Heart left ventricle (tissue), 16 donors: ENCODE data around the gene CD8B. TPM values are rescaled to one million over a fixed set of nuclear protein-coding genes. Genes with fewer than 3 reads are reported as not detected.

Experiments
- ATAC-seq, 4 donors: fragments of 200-7000 bp; cut with Tn5 transposase; one replicate each; pipeline ENCODE4 v1.9.1; 2020 to 2022; ENCODE audit warnings: moderate library complexity in 4 of 4, mild to moderate bottlenecking in 3 of 4, moderate number of reproducible peaks in 1 of 4
- DNase-seq, 5 donors: peaks; one replicate each; pipeline ENCODE4 v3.0.0-alpha.2; 2020
- H3K27ac ChIP-seq, 12 donors: fragments of 200-600 bp; sonication (generic) in 4 of 12; one replicate each; pipeline versions ENCODE4 v1.5.0 to v1.8.0; 2016 to 2022; ENCODE audit warnings: mild to moderate bottlenecking in 2 of 12
- H3K27me3 ChIP-seq, 9 donors: fragments of 200-600 bp; sonication (generic) in 2 of 9; one replicate each; pipeline versions ENCODE4 v1.5.1 to v1.8.0; 2016 to 2022; ENCODE audit warnings: mild to moderate bottlenecking in 3 of 9
- H3K36me3 ChIP-seq, 9 donors: fragments of 200-600 bp; sonication (generic) in 2 of 9; one replicate each; pipeline versions ENCODE4 v1.5.0 to v1.8.0; 2018 to 2022; ENCODE audit warnings: mild to moderate bottlenecking in 2 of 9
- H3K4me1 ChIP-seq, 12 donors: fragments of 200-600 bp; sonication (generic) in 4 of 12; one replicate each; pipeline versions ENCODE4 v1.5.0 to v1.8.0; 2016 to 2022; ENCODE audit warnings: mild to moderate bottlenecking in 3 of 12
- H3K4me3 ChIP-seq, 12 donors: fragments of 200-600 bp; sonication (generic) in 4 of 12; one replicate each; pipeline versions ENCODE4 v1.5.0 to v1.8.0; 2017 to 2022; ENCODE audit warnings: mild to moderate bottlenecking in 9 of 12, moderate library complexity in 4 of 12
- H3K9me3 ChIP-seq, 12 donors: fragments of 200-600 bp; sonication (generic) in 4 of 12; one replicate each; pipeline versions ENCODE4 v1.5.0 to v1.8.0; 2016 to 2022; ENCODE audit warnings: mild to moderate bottlenecking in 1 of 12
- CTCF ChIP-seq, 12 donors: fragments of 200-600 bp; sonication (generic) in 4 of 12; IDR thresholded peaks; one replicate each; pipeline versions ENCODE4 v1.5.0 to v1.8.0; 2018 to 2022; ENCODE audit warnings: antibody characterized with exemption in 12 of 12, mild to moderate bottlenecking in 5 of 12
- POLR2A ChIP-seq, 2 donors: fragments of 450-650 bp; IDR thresholded peaks; one replicate each; pipeline ENCODE4 v1.6.1; 2017; ENCODE audit warnings: antibody characterized with exemption in 2 of 2, mild to moderate bottlenecking in 2 of 2, moderate library complexity in 2 of 2
- WGBS, 4 donors: extraction: QIAGEN DNeasy Blood & Tissue Kit in 2 of 4; methylation state at CpG; one replicate each; pipeline versions ENCODE4 v1.1.5 to v1.1.7; 2013 to 2018; 5-methylcytosine and 5-hydroxymethylcytosine counted together
- intact Hi-C, 10 donors: fragments of 100-400 bp; cut with DNase I; formaldehyde crosslinking; loops; one replicate each; pipeline versions ENCODE4 v1.11.1 to v1.14.2; 2022
- polyA plus RNA-seq, 2 donors: library from polyadenylated mRNA; stranded (reverse); fragments of 200-250 nt; gene quantifications; one replicate each; pipeline ENCODE4 v1.2.3, GENCODE V29; 2013
- total RNA-seq, 9 donors: library from RNA; depleted of rRNA in 2 of 9; stranded (reverse); fragments of >200 nt in 2 of 9; fragmentation: NEBNext Ultra II Directional in 3 of 9; extraction: Animal tissue kit (Norgen Biotek cat#: 25700) in 3 of 9; gene quantifications; one replicate each; pipeline versions ENCODE4 v1.1.0 to v1.2.4, GENCODE V29; 2016 to 2023
- donor health status: ischemic (EF 13 %, LVEDD 7.1; RV severe dilation, severe dysfunction).
- donor health status: healthy with polysubstance abuse.
- donor health status: DM: no; HTN: yes; CAD: no.
- donor health status: DM: no; HTN: no; CAD: no.
- donor health status: ischemic (EF 25% LVEDD 6.9; RV normal size, moderate dysfunction).
- donor health status: ischemic (EF 25% LVEDD 5.7; RV mildly dilated, moderate dysfunction).
- donor health status: healthy.
- donor health status: DM: yes; HTN: yes; CAD: no.
- donor health status: ischemic (EF 35%, LVEDD 5.7; RV mildly dilated, moderate dysfunction).
- donor health status: nonischemic (EF 11% LVEDD 7.7; RV severe dilation, severe dysfunction).
- donor health status: DM: yes; HTN: yes; CAD: no.
- donor health status: PGD.
- donor health status: ischemic (EF 29% LVEDD 5.4; RV normal size, mild dysfunction).
- donor health status: nonischemic (EF 23%, LVEDD 6.1; RV moderate dilation, normal function).

Gene CD8B
- total and polyA plus RNA-seq, 11 donors, result 0.21 to 4.0 (median 1.0) TPM; not detected in 7

DNA sequence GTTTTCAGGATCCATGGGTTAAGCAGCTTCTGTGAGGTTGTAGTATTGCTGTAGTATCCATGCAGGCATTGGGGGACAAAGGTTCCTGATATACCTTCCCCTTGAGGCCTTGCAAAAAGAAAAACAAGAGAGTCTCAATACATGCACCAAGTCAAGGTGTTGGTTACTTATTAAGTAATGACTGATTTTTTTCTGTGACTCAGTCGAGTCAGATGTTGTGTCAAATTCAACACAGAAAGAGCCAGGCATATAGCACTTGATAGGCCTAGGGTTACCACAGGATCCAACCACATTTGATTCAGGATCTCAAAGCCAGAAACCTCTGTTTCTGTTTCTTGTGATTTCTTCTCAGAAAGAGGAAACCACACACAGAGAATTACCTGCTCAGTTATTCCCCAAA, 46.1 kb downstream of the CD8B start:
- TF ChIP-seq POLR2A (IDR thresholded peaks at IDR 0.05), result no peak
- TF ChIP-seq CTCF (IDR thresholded peaks at IDR 0.05), result no peak
- no peaks in the 10 kb centered on the region for H3K4me1 ChIP-seq
- H3K27ac ChIP-seq, result no peak overlapping the region
- no peak overlapping the region for H3K4me3 ChIP-seq
- 70 to 91% (median 88%) methylated on average over 1 of the region's 1 CpG for WGBS, 4 donors
- peaks cover 0 to 47% (median 7%) of the 10 kb centered on the region in 9 donors for H3K27me3 ChIP-seq
- intact Hi-C loops, result no loop called here
- ATAC-seq, result no peak
- H3K36me3 ChIP-seq, result no peaks in the 10 kb centered on the region
- no peaks in the 10 kb centered on the region for H3K9me3 ChIP-seq
- no peak for DNase-seq

- peaks cover 0 to 57% (median 29%) of the 10 kb centered on the region in 9 donors for H3K27me3 ChIP-seq
- intact Hi-C loops, result no loop called here
- H3K4me1 ChIP-seq, result peaks cover 0 to 26% (median 19%) of the 10 kb centered on the region in 12 donors
- no peaks in the 10 kb centered on the region for H3K9me3 ChIP-seq
- H3K36me3 ChIP-seq, result no peaks in the 10 kb centered on the region
- TF ChIP-seq CTCF (IDR thresholded peaks at IDR 0.05), result no peak
- no peak for TF ChIP-seq POLR2A (IDR thresholded peaks at IDR 0.05)
- 23 to 31% (median 25%) methylated on average over 42 to 43 of the region's 43 CpGs for WGBS, 4 donors
- DNase-seq (no peak), ATAC-seq (no peak)
- peak overlapping the region in 1 of 12 donors; percentile 60 for H3K27ac ChIP-seq
- H3K4me3 ChIP-seq, result peak overlapping the region in 5 of 12 donors; percentile 5 to 55 (median 10)
These were observed 52.1 kb downstream of the CD8B start for GRCh38 chr2:86809481-86810121.

DNA sequence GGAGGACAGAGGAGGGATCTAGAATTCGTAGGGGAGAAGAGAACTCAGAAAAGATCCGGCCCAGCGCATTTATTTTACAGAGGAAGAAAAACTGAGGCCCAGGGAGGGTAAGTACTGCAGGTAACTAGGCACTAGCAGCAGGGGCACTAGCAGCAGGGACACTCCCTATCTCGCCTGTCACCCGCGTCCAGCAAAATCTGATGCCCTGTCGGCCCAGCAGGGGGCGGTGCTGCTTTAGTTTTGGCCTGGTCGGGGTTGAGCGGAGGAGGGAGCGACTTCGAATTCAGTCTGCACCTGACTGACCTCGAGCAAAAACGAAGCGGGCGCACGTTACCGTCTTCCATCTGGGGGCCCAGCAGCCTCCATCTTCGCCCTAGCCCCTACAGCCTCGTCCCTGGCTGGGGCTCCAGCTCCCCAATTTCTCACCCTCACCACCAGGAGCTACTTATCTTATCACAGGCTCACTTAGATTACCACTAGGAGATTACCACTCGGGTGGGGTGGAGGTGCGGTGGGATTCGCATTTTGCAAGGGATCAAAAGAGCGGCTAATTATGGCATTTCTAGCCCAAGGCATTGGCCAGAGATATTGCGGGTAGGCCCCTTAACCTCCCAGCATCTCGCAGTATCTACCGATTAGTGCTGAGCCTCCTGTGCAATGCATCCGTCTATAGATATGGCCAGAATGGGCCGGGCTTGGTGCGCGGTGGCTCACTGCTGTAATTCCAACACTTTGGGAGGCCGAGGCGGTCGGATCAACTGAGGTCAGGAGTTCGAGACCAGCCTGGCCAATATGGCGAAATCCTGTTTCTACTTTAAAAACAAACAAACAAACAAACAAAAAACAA, 53.1 kb downstream of the CD8B start:
- Histone ChIP-seq H3K36me3 (no peaks in the 10 kb centered on the region), H3K27ac (peak overlapping the region in 2 of 12 donors; percentile 33 to 60), H3K4me1 (peaks cover 0 to 26% (median 19%) of the 10 kb centered on the region in 12 donors), H3K27me3 (peaks cover 0 to 50% (median 29%) of the 10 kb centered on the region in 9 donors), H3K9me3 (no peaks in the 10 kb centered on the region), H3K4me3 (peak overlapping the region; percentile 10 to 59 (median 48))
- WGBS, 4 donors, result 9 to 18% (median 13%) methylated on average over 36 of the region's 36 CpGs
- DNase-seq, result peak; percentile 82 to 92 (median 84)
- intact Hi-C loops, result no loop called here
- ATAC-seq, result peak; percentile 90 to 98 (median 94)
- peak; percentile 77 to 92 (median 88) for TF ChIP-seq CTCF (IDR thresholded peaks at IDR 0.05)
- no peak for TF ChIP-seq POLR2A (IDR thresholded peaks at IDR 0.05)
